K562 (cell line): ENCODE measurements around the gene ZNF468. TPM values are rescaled to one million over a fixed set of nuclear protein-coding genes. Genes with fewer than 3 reads are reported as not detected.
"Not testable (repeated sequence)": the region's sequence is repeated elsewhere in the genome, so short reads cannot be mapped to it uniquely, and the experiment has no call there.

ENCODE experiments used
- ATAC-seq: fragments of 200-7000 bp; cut with Tn5 transposase; 3 replicates; pipeline ENCODE4 v1.9.1; 2020; ENCODE audit warnings: moderate library complexity
- BruUV-seq: library from RNA; stranded (reverse); fragments of 400-500 nt; replicated peaks from 2 replicates; lab custom pipeline; 2021; lab: Mats Ljungman, UMichigan
- CTCF ChIA-PET: fragments of 300-600 bp; formaldehyde crosslinking; extraction: SDS; loops from one replicate; lab custom pipeline; 2021; ENCODE audit warnings: low intra/inter-chr PET ratio; lab: Yijun Ruan, JAX
- POLR2A ChIA-PET: fragments of 300-600, 350-650 bp; sonication (Branson Sonifier 250); formaldehyde crosslinking; extraction: SDS; loops from one replicate; lab custom pipeline; 2021; ENCODE audit warnings: antibody characterized with exemption, inconsistent platforms; lab: Yijun Ruan, JAX
- DNase-seq, 4 experiments: peaks; one replicate each; pipeline versions ENCODE4 v3.0.0 to v3.0.0-alpha.2; 2011 to 2018; ENCODE audit warnings: low spot score in 3 of 4, mixed read lengths in 3 of 4; ENCODE audit errors: extremely low read depth in 1 of 4
- FAIRE-seq: peaks from 2 replicates; lab custom pipeline; 2011; peaks lifted over from hg19 to GRCh38; lab: Jason Lieb, UNC
- H2AFZ ChIP-seq: 2 replicates; pipeline ENCODE4 v1.6.0; 2011; ENCODE audit warnings: low read depth, low read length, control low read depth, inconsistent platforms
- H3K27ac ChIP-seq: fragments of 200-600 bp; 3 replicates; pipeline ENCODE4 v1.8.0; 2011; ENCODE audit warnings: low read depth, mild to moderate bottlenecking, control low read depth, inconsistent platforms, low read length, moderate library complexity, mixed read lengths; ENCODE audit errors: extremely low read depth
- H3K27me3 ChIP-seq, 2 experiments: fragments of 300-600 bp in 1 of 2; 2 replicates in 1 of 2; 3 replicates in 1 of 2; pipeline versions ENCODE4 v1.6.0 to v1.8.0; 2011; ENCODE audit warnings: inconsistent platforms in 2 of 2, low read length in 2 of 2, mild to moderate bottlenecking in 1 of 2, mixed read lengths in 1 of 2, moderate library complexity in 1 of 2; ENCODE audit not compliant: control insufficient read depth in 2 of 2, insufficient read depth in 2 of 2
- H3K36me3 ChIP-seq: fragments of 300-600 bp; 3 replicates; pipeline ENCODE4 v1.8.0; 2011; ENCODE audit warnings: mild to moderate bottlenecking, low read length, inconsistent platforms; ENCODE audit not compliant: control insufficient read depth, insufficient read depth
- H3K4me1 ChIP-seq, 2 experiments: fragments of 200-600 bp in 1 of 2; replicated peaks in 1 of 2; 2 replicates in 1 of 2; 3 replicates in 1 of 2; pipeline versions ENCODE4 v1.5.1 to v1.8.0; 2011; ENCODE audit warnings: inconsistent platforms in 2 of 2, low read length in 2 of 2, mild to moderate bottlenecking in 1 of 2, mixed read lengths in 1 of 2, moderate library complexity in 1 of 2; ENCODE audit not compliant: control insufficient read depth in 2 of 2, insufficient read depth in 2 of 2
- H3K4me2 ChIP-seq: 2 replicates; pipeline ENCODE4 v1.6.1; 2011; ENCODE audit warnings: low read length, control low read depth, inconsistent platforms, mixed read lengths; ENCODE audit not compliant: insufficient read depth
- H3K4me3 ChIP-seq: fragments of 200-600 bp; sonication (generic), shearing (Covaris generic); 2 replicates; pipeline ENCODE4 v1.5.1; 2016; ENCODE audit warnings: control low read depth, inconsistent platforms
- H3K79me2 ChIP-seq: fragments of 200-600 bp; 3 replicates; pipeline ENCODE4 v1.8.0; 2011; ENCODE audit warnings: low read length, inconsistent platforms; ENCODE audit not compliant: control insufficient read depth, insufficient read depth
- H3K9ac ChIP-seq, 2 experiments: 2 replicates each; pipeline versions ENCODE4 v1.6.0 to v1.6.1; 2011; ENCODE audit warnings: low read depth in 2 of 2, low read length in 2 of 2, control low read depth in 1 of 2, inconsistent platforms in 1 of 2, mild to moderate bottlenecking in 1 of 2, mixed read lengths in 1 of 2; ENCODE audit not compliant: insufficient read depth in 1 of 2
- H3K9me1 ChIP-seq: one replicate; pipeline ENCODE4 v1.6.0; 2011; ENCODE audit warnings: inconsistent platforms, mild to moderate bottlenecking, low read length, moderate library complexity; ENCODE audit not compliant: control insufficient read depth, insufficient read depth
- H3K9me3 ChIP-seq: replicated peaks from 2 replicates; pipeline ENCODE4 v1.5.1; 2011; ENCODE audit warnings: low read depth, low read length, inconsistent platforms; ENCODE audit not compliant: control insufficient read depth, insufficient read depth
- H4K20me1 ChIP-seq: replicated peaks from 2 replicates; pipeline ENCODE4 v1.6.1; 2011; ENCODE audit warnings: low read length, inconsistent platforms, mixed read lengths; ENCODE audit not compliant: control insufficient read depth, insufficient read depth
- ARID1B ChIP-seq: fragments of 450-650 bp; IDR thresholded peaks from 2 replicates; pipeline ENCODE4 v1.6.1; 2016; ENCODE audit warnings: antibody characterized with exemption, mild to moderate bottlenecking, inconsistent platforms
- CBFA2T2 ChIP-seq: fragments of 450-650 bp; conservative IDR thresholded peaks from 2 replicates; pipeline ENCODE4 v1.6.1; 2017; ENCODE audit warnings: mild to moderate bottlenecking
- CBFA2T3 ChIP-seq: fragments of 450-650 bp; IDR thresholded peaks from 2 replicates; pipeline ENCODE4 v1.6.1; 2017
- CHAMP1 ChIP-seq: fragments of 450-650 bp; IDR thresholded peaks from 2 replicates; pipeline ENCODE4 v1.6.1; 2016; ENCODE audit warnings: mild to moderate bottlenecking
- EHMT2 ChIP-seq: fragments of 450-650 bp; IDR thresholded peaks from 2 replicates; pipeline ENCODE4 v1.6.1; 2018; ENCODE audit warnings: antibody characterized with exemption
- GATA2 ChIP-seq: sonication (generic); formaldehyde crosslinking; IDR thresholded peaks from 2 replicates; pipeline ENCODE4 v1.4.0; 2020; ENCODE audit warnings: mild to moderate bottlenecking, missing genetic modification reagents
- JUN ChIP-seq, 2 experiments: sonication (generic) in 1 of 2; formaldehyde crosslinking in 1 of 2; IDR thresholded peaks; 2 replicates each; pipeline versions ENCODE4 v1.6.1 to v1.8.0; 2012 to 2022; ENCODE audit warnings: borderline replicate concordance in 2 of 2, mild to moderate bottlenecking in 2 of 2, improper control_type of control experiment in 1 of 2, low read depth in 1 of 2, low read length in 1 of 2, missing genetic modification reagents in 1 of 2
- KDM1A ChIP-seq, 2 experiments: fragments of 450-650 bp; IDR thresholded peaks; 2 replicates each; pipeline ENCODE4 v1.6.1; 2016; ENCODE audit warnings: mild to moderate bottlenecking in 2 of 2
- KLF16 ChIP-seq: IDR thresholded peaks from 2 replicates; pipeline ENCODE4 v1.6.1; 2016; ENCODE audit warnings: antibody characterized with exemption
- MAX ChIP-seq: sonication (generic); formaldehyde crosslinking; IDR thresholded peaks from 2 replicates; pipeline ENCODE4 v1.9.0; 2022; ENCODE audit warnings: mild to moderate bottlenecking, missing genetic modification reagents
- MTA2 ChIP-seq: fragments of 450-650 bp; IDR thresholded peaks from 2 replicates; pipeline ENCODE4 v1.6.1; 2016; ENCODE audit warnings: low read depth
- MTA3 ChIP-seq: fragments of 450-650 bp; formaldehyde crosslinking; IDR thresholded peaks from 2 replicates; pipeline ENCODE4 v1.6.1; 2017; ENCODE audit warnings: mild to moderate bottlenecking, borderline replicate concordance
- NCOR1 ChIP-seq: fragments of 450-650 bp; IDR thresholded peaks from 2 replicates; pipeline ENCODE4 v1.6.1; 2016; ENCODE audit warnings: mild to moderate bottlenecking, moderate library complexity
- NFIC ChIP-seq: fragments of 450-650 bp; IDR thresholded peaks from 2 replicates; pipeline ENCODE4 v1.6.1; 2017; ENCODE audit warnings: mild to moderate bottlenecking, inconsistent platforms
- PHF21A ChIP-seq: fragments of 450-650 bp; IDR thresholded peaks from 2 replicates; pipeline ENCODE4 v1.6.1; 2017; ENCODE audit warnings: low read depth, borderline replicate concordance
- RBBP5 ChIP-seq: fragments of 200-600 bp; sonication (generic); IDR thresholded peaks from 2 replicates; pipeline ENCODE4 v1.6.1; 2012; ENCODE audit warnings: borderline replicate concordance, mild to moderate bottlenecking, low read length, control low read depth, inconsistent platforms; ENCODE audit not compliant: insufficient read depth, poor library complexity, severe bottlenecking
- SIRT6 ChIP-seq: IDR thresholded peaks from one replicate; pipeline ENCODE4 v1.6.1; 2012; ENCODE audit warnings: low read depth, mild to moderate bottlenecking, control low read depth, inconsistent platforms, low read length, moderate library complexity
- SOX6 ChIP-seq: fragments of 450-650 bp; IDR thresholded peaks from 2 replicates; pipeline ENCODE4 v1.6.1; 2014; ENCODE audit warnings: mild to moderate bottlenecking
- TAL1 ChIP-seq: fragments of 450-650 bp; IDR thresholded peaks from 2 replicates; pipeline ENCODE4 v1.6.1; 2016; ENCODE audit warnings: mild to moderate bottlenecking
- TCF3 ChIP-seq: sonication (generic); formaldehyde crosslinking; IDR thresholded peaks from 2 replicates; pipeline ENCODE4 v1.4.0; 2020; ENCODE audit warnings: mild to moderate bottlenecking, missing genetic modification reagents
- TRIM24 ChIP-seq, 2 experiments: fragments of 450-650 bp; IDR thresholded peaks; 2 replicates each; pipeline ENCODE4 v1.6.1; 2016
- TRIM28 ChIP-seq: fragments of 450-650 bp; IDR thresholded peaks from 2 replicates; pipeline ENCODE4 v1.6.1; 2017
- ZBED1 ChIP-seq: IDR thresholded peaks from 2 replicates; pipeline ENCODE4 v1.6.1; 2014
- whole genome bisulfite sequencing: fragments of 100-300 bp; shearing (Covaris generic); methylation state at CpG from one replicate; pipeline ENCODE4 v1.1.6; 2016; ENCODE audit warnings: low coverage, mixed read lengths; ENCODE audit not compliant: insufficient coverage; ENCODE audit errors: missing lambda C conversion rate; 5-methylcytosine and 5-hydroxymethylcytosine counted together
- in situ Hi-C: fragments of 300-500 bp; cut with MboI; formaldehyde crosslinking; loops from 4 replicates; pipeline ENCODE4 v1.15.0; 2018; ENCODE audit warnings: inconsistent platforms, mixed read lengths
- intact Hi-C: fragments of 100-400 bp; cut with micrococcal nuclease; formaldehyde crosslinking; loops from 2 replicates; pipeline ENCODE4 v1.14.2; 2022
- polyA plus RNA-seq, 8 experiments: library from polyadenylated mRNA; depleted of rRNA in 4 of 8; stranded (reverse) in 5 of 8; unstranded in 3 of 8; fragments of >200 nt; fragmentation: Nextera tagmentation in 2 of 8; fragmentation: Illumina TruSeq in 1 of 8; extraction: Ambion mirVana in 2 of 8; extraction: Trizol in 1 of 8; gene quantifications; 2 replicates each; pipeline versions ENCODE4 v1.2.1 to v1.2.3, GENCODE V29; 2011 to 2014; ENCODE audit warnings: inconsistent platforms in 1 of 8, missing spikeins in 1 of 8
- total RNA-seq, 7 experiments: library from RNA; depleted of rRNA in 6 of 7; stranded (reverse); fragments of >200 nt in 6 of 7; fragmentation: Illumina TruSeq in 2 of 7; extraction: Trizol in 2 of 7; gene quantifications; 2 replicates each; pipeline versions ENCODE4 v1.2.1 to v1.2.3, GENCODE V29; 2011 to 2021; ENCODE audit warnings: low replicate concordance in 1 of 7

ZNF468 gene
- total and polyA plus RNA-seq, 9 of the 15 experiments (the other 6 are each of a cell fraction or from before 2014, with no cell fraction given) = 15.9 to 36.2 (median 23.2) TPM

GRCh38 chr19:52872996-52873395 lies 15.6 kb upstream of the ZNF468 start:
- H3K4me1 ChIP-seq = peaks cover 11 to 17% of the 10 kb centered on the region in 2 experiments; a peak in 3 of 5 replicates
- WGBS = 11% methylated on average over 6 of the region's 6 CpGs

GRCh38 chr19:52871466-52871865 lies 14.0 kb upstream of the ZNF468 start:
- 70% methylated on average over 3 of the region's 3 CpGs for WGBS
- no peak overlapping the region for H3K27ac ChIP-seq
- no peak overlapping the region for H3K4me2 ChIP-seq
- DNase-seq (no peak), FAIRE-seq (no peak), ATAC-seq (no peak)
- no peaks in the 10 kb centered on the region for H3K79me2 ChIP-seq
- H3K4me1 ChIP-seq = peaks cover 11 to 17% of the 10 kb centered on the region in 2 experiments; a peak in 3 of 5 replicates
- ChIA-PET POLR2A (no interaction called here), CTCF (no interaction called here)
- H2AFZ ChIP-seq = no peak overlapping the region
- no peaks in the 10 kb centered on the region for H3K9me3 ChIP-seq
- no peak overlapping the region for H3K9ac ChIP-seq
- BruUV-seq = no TSS peak
- H3K27me3 ChIP-seq = no peaks in the 10 kb centered on the region
- in situ Hi-C loops (no loop called here), intact Hi-C loops (no loop called here)
- no peak overlapping the region for H3K4me3 ChIP-seq
- no peaks in the 10 kb centered on the region for H4K20me1 ChIP-seq
- no peaks in the 10 kb centered on the region for H3K36me3 ChIP-seq
- no peaks in the 10 kb centered on the region for H3K9me1 ChIP-seq
- TF ChIP-seq MTA3 (no peak), KLF16 (no peak), CHAMP1 (no peak), PHF21A (no peak), EHMT2 (no peak), SIRT6 (no peak), ZBED1 (no peak), RBBP5 (no peak), JUN (IDR thresholded peaks at IDR 0.05; ENCODE audit: borderline replicate concordance, low read depth, low read length) (no peak), JUN (CRISPR knock-in tag; IDR thresholded peaks at IDR 0.05; ENCODE audit: borderline replicate concordance) (no peak), MAX (no peak)

More at GRCh38 chr19:52872996-52873395, 15.6 kb upstream of the ZNF468 start:
- H3K27me3 ChIP-seq, H3K4me2 ChIP-seq, H3K79me2 ChIP-seq, H3K36me3 ChIP-seq, H3K4me3 ChIP-seq, H3K9me3 ChIP-seq, H4K20me1 ChIP-seq, POLR2A ChIA-PET, BruUV-seq, H3K27ac ChIP-seq, in situ Hi-C loops: not testable (repeated sequence)
- FAIRE-seq = peak; percentile 48
- peak in 2 of 4 experiments; percentile 20 to 70 for DNase-seq
- ATAC-seq = peak; percentile 74
- TF ChIP-seq MTA2 (0 out of 2 replicates have a peak, but pooled peaks have one; percentile 21), TCF3 (CRISPR knock-in tag) (peak; percentile 64), CBFA2T2 (peak; percentile 80), TAL1 (peak; percentile 67; the same call in 1 of the 2 replicates), TRIM28 (0 out of 2 replicates have a peak, but pooled peaks have one; percentile 21), NCOR1 (peak; percentile 72), ARID1B (peak; percentile 64; the same call in 1 of the 2 replicates), CBFA2T3 (peak; percentile 89), GATA2 (CRISPR knock-in tag) (peak; percentile 58; the same call in 1 of the 2 replicates), TRIM24 (IDR thresholded peaks at IDR 0.05) (peak; percentile 33 to 70; a peak in 2 of 4 replicates), SOX6 (peak; percentile 49; the same call in 1 of the 2 replicates), NFIC (peak; percentile 42), KDM1A (IDR thresholded peaks at IDR 0.05) (0 out of 4 replicates have a peak, but pooled peaks have one; percentile 22 to 24)
- TF ChIP-seq, all 486 proteins: peak for 13; not testable (repeated sequence) for 473
- H3K9ac ChIP-seq, intact Hi-C loops, H3K9me1 ChIP-seq, CTCF ChIA-PET, H2AFZ ChIP-seq: not testable (repeated sequence)
